Adrenal gland (tissue), 12 donors: ENCODE results near the gene RFWD3. TPM values are rescaled to one million over a fixed set of nuclear protein-coding genes. Genes with fewer than 3 reads are reported as not detected.
A peak's percentile ranks its signal among the peaks of the same experiment; 100 is the strongest.
"Not testable (repeated sequence)": the region's sequence is repeated elsewhere in the genome, so short reads cannot be mapped to it uniquely, and the experiment has no call there.

Experiments used
- DNase-seq, 7 donors: peaks; one replicate each; pipeline ENCODE4 v3.0.0-alpha.2; 2019 to 2020
- H3K27ac ChIP-seq, 5 donors: fragments of 200-600 bp; sonication (generic) in 4 of 5; 1 replicate in 3 of 5; 2 replicates in 2 of 5; pipeline versions ENCODE4 v1.5.1 to v1.8.0; 2016 to 2020; ENCODE audit warnings: mild to moderate bottlenecking in 1 of 5
- H3K27me3 ChIP-seq: fragments of 200-600 bp; 2 replicates; pipeline ENCODE4 v1.8.0; 2021
- H3K36me3 ChIP-seq, 2 donors: fragments of 200-600 bp; replicated peaks in 1 of 2; 1 replicate in 1 of 2; 2 replicates in 1 of 2; pipeline versions ENCODE4 v1.5.1 to v1.8.0; 2018 to 2022
- H3K4me1 ChIP-seq, 2 donors: fragments of 200-600 bp; replicated peaks in 1 of 2; 1 replicate in 1 of 2; 2 replicates in 1 of 2; pipeline versions ENCODE4 v1.5.1 to v1.8.0; 2018 to 2021
- H3K4me3 ChIP-seq, 4 donors: fragments of 200-600 bp; sonication (generic) in 3 of 4; one replicate each; pipeline ENCODE4 v1.5.1; 2016 to 2018
- H3K9me3 ChIP-seq, 3 donors: fragments of 200-600 bp; sonication (generic) in 1 of 3; replicated peaks in 1 of 3; 1 replicate in 2 of 3; 2 replicates in 1 of 3; pipeline versions ENCODE4 v1.5.1 to v1.8.0; 2016 to 2021
- CTCF ChIP-seq, 6 experiments: fragments of 450-650 bp in 4 of 6; fragments of 200-600 bp in 2 of 6; sonication (generic) in 1 of 6; IDR thresholded peaks; 1 replicate in 5 of 6; 2 replicates in 1 of 6; pipeline versions ENCODE4 v1.5.1 to v1.8.0; 2016 to 2021; ENCODE audit warnings: antibody characterized with exemption in 6 of 6, mild to moderate bottlenecking in 2 of 6, moderate library complexity in 1 of 6
- POLR2A ChIP-seq, 2 donors: fragments of 450-650 bp; IDR thresholded peaks; one replicate each; pipeline ENCODE4 v1.6.1; 2017; ENCODE audit warnings: antibody characterized with exemption in 2 of 2, mild to moderate bottlenecking in 2 of 2, moderate library complexity in 1 of 2
- WGBS, 4 donors: extraction: QIAGEN DNeasy Blood & Tissue Kit in 2 of 4; methylation state at CpG; one replicate each; pipeline versions ENCODE4 v1.1.5 to v1.1.7; 2013 to 2017; 5-methylcytosine and 5-hydroxymethylcytosine counted together
- intact Hi-C, 2 donors: fragments of 100-400 bp; cut with DNase I; formaldehyde crosslinking; loops; one replicate each; pipeline versions ENCODE4 v1.14.1 to v1.15.0; 2022 to 2023
- polyA plus RNA-seq, 3 donors: library from polyadenylated mRNA; stranded (reverse); fragments of 200-250 nt in 2 of 3; fragments of 350-450 nt in 1 of 3; fragmentation: Illumina TruSeq in 1 of 3; extraction: RNeasy Lipid Tissue Mini Kit (QIAGEN cat#74804) in 1 of 3; gene quantifications; one replicate each; pipeline ENCODE4 v1.2.3, GENCODE V29; 2013 to 2014
- total RNA-seq, 9 donors: library from RNA; depleted of rRNA in 4 of 9; stranded (reverse); fragments of >200 nt in 4 of 9; fragments of 120-200 nt in 1 of 9; fragmentation: NEBNext Ultra II Directional in 1 of 9; extraction: Animal tissue kit (Norgen Biotek cat#: 25700) in 1 of 9; gene quantifications; one replicate each; pipeline versions ENCODE4 v1.1.0 to v1.2.4, GENCODE V29; 2013 to 2023
- donor health status: healthy with polysubstance abuse.
- donor health status: Bipolar disorder and iron deficiency.
- donor health status: DM: yes; HTN: yes; CAD: no.
- donor health status: DM: no; HTN: no; CAD: no.
- donor health status: DM: no; HTN: no; CAD: no.
- donor health status: DM: yes; HTN: yes; CAD: no.

RFWD3 gene
- total and polyA plus RNA-seq, 12 donors: 2.6 to 27.1 (median 11.9) TPM

- Histone ChIP-seq H3K9me3 (no peaks in the 10 kb centered on the region), H3K4me1 (peaks cover 0 to 11% of the 10 kb centered on the region in 2 donors), H3K27ac (no peak overlapping the region), H3K4me3 (no peak overlapping the region), H3K36me3 (peaks cover 0 to 24% of the 10 kb centered on the region in 2 donors), H3K27me3 (no peaks in the 10 kb centered on the region)
- TF ChIP-seq CTCF (IDR thresholded peaks at IDR 0.05) (no peak), POLR2A (IDR thresholded peaks at IDR 0.05) (no peak)
- DNase-seq: peak in 2 of 7 donors; percentile 21 to 43
- intact Hi-C loops: no loop called here
- WGBS, 4 donors: 57 to 75% (median 67%) methylated on average over 5 of the region's 5 CpGs
Measured at GRCh38 chr16:74657870-74658642, 8.6 kb downstream of the RFWD3 start.

- intact Hi-C loops: no loop called here
- TF ChIP-seq POLR2A (IDR thresholded peaks at IDR 0.05) (no peak), CTCF (IDR thresholded peaks at IDR 0.05) (no peak)
- Histone ChIP-seq H3K36me3 (peaks cover 0 to 8% of the 10 kb centered on the region in 2 donors), H3K4me3 (no peak overlapping the region), H3K27me3 (no peaks in the 10 kb centered on the region), H3K27ac (no peak overlapping the region), H3K4me1 (peaks cover 0 to 11% of the 10 kb centered on the region in 2 donors), H3K9me3 (no peaks in the 10 kb centered on the region)
- peak in 1 of 7 donors; percentile 4 for DNase-seq
- WGBS, 4 donors: 94 to 99% (median 97%) methylated on average over 3 of the region's 3 CpGs
Measured at GRCh38 chr16:74654536-74655050, 12.1 kb downstream of the RFWD3 start.

DNA sequence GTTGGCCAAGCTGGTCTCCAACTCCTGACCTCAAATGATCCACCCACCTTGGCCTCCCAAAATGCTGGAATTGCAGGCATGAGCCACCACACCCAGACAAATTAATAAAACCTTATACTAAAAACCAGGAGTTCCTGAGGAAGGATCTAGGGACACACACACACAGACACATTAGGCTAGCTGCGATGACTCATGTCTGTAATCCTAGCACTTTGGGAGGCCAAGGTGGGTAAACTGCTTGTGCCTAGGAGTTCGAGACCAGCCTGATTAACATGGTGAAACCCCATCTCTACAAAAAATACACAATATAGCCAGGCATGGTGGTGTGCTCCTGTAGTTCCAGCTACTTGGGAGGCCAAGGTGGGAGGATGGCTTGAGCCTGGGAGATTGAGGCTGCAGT, 13.8 kb downstream of the RFWD3 start:
- WGBS, 4 donors: 94 to 100% (median 98%) methylated on average over 2 of the region's 2 CpGs
- H3K4me3 ChIP-seq, H3K4me1 ChIP-seq, H3K9me3 ChIP-seq, H3K27ac ChIP-seq, H3K27me3 ChIP-seq, intact Hi-C loops: not testable (repeated sequence)
- H3K36me3 ChIP-seq: peaks cover 0 to 11% of the 10 kb centered on the region in 2 donors
- DNase-seq: peak in 1 of 7 donors; percentile 39

DNA sequence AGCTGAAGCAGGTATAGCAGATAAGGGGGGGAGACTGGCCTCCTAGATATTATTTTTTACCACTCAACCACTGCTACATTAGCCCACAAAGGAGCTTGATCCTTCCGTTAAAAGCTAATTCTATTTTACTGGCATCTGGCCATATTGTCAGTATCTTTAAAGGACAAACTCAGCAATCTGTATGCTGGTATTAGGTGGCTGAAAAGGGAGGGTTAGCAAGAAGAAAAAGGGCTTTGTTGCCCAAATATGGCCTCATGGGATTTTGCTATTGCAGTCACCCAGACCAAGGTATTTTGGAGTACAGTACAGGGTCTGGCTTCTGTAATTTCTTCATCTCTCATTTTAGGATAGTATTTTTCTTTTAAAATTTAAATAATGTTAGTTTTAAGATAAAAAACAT, 14.4 kb downstream of the RFWD3 start:
- intact Hi-C loops: no loop called here
- DNase-seq: no peak
- peaks cover 0 to 14% of the 10 kb centered on the region in 2 donors for H3K36me3 ChIP-seq
- no peaks in the 10 kb centered on the region for H3K27me3 ChIP-seq
- TF ChIP-seq POLR2A (IDR thresholded peaks at IDR 0.05) (no peak), CTCF (IDR thresholded peaks at IDR 0.05) (no peak)
- H3K4me1 ChIP-seq: no peaks in the 10 kb centered on the region
- 40 to 50% (median 47%) methylated on average over 1 of the region's 1 CpG for WGBS, 4 donors
- H3K4me3 ChIP-seq: no peak overlapping the region
- H3K9me3 ChIP-seq: no peaks in the 10 kb centered on the region
- no peak overlapping the region for H3K27ac ChIP-seq
